ENCODE data around the gene UBAP2. TPM values are rescaled to one million over a fixed set of nuclear protein-coding genes. Genes with fewer than 3 reads are reported as not detected.

UBAP2 gene
- total RNA-seq, 1 donor from 2014 or later: 52.2 TPM

DNA sequence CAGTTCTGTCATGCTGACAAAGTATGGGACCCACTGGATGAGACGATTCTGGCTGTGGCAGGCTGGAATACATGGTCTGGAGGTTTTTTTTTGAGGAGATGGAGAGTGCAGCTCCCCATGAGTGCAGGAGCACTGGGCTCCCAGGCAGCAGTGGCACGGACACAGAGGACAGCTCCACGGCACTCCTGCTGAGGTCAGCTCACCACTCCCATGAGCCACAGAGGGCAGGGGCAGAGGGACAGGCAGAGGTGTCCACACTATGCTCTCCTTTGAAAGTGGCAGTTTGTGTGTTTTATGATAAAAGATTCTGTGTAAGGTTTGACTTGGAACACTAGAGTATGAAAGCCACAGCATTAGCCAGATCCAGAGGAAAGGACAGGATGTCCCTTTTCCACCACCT is 117.4 kb downstream of the UBAP2 start:
- Mint-ChIP-seq H3K27me3 (ENCODE audit: low read depth) (no peaks in the 10 kb centered on the region), H3K4me3 (no peak overlapping the region), H3K27ac (no peak overlapping the region), H3K36me3 (peaks cover 54% of the 10 kb centered on the region), H3K9me3 (no peaks in the 10 kb centered on the region), H3K4me1 (no peaks in the 10 kb centered on the region)
- no peak for DNase-seq (ENCODE audit: low spot score in 2 of 2, unreplicated experiment in 2 of 2)
- TF ChIP-seq, protein P1, sequence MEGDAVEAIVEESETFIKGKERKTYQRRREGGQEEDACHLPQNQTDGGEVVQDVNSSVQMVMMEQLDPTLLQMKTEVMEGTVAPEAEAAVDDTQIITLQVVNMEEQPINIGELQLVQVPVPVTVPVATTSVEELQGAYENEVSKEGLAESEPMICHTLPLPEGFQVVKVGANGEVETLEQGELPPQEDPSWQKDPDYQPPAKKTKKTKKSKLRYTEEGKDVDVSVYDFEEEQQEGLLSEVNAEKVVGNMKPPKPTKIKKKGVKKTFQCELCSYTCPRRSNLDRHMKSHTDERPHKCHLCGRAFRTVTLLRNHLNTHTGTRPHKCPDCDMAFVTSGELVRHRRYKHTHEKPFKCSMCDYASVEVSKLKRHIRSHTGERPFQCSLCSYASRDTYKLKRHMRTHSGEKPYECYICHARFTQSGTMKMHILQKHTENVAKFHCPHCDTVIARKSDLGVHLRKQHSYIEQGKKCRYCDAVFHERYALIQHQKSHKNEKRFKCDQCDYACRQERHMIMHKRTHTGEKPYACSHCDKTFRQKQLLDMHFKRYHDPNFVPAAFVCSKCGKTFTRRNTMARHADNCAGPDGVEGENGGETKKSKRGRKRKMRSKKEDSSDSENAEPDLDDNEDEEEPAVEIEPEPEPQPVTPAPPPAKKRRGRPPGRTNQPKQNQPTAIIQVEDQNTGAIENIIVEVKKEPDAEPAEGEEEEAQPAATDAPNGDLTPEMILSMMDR (IDR thresholded peaks at IDR 0.05; ENCODE audit: unreplicated experiment): no peak

DNA sequence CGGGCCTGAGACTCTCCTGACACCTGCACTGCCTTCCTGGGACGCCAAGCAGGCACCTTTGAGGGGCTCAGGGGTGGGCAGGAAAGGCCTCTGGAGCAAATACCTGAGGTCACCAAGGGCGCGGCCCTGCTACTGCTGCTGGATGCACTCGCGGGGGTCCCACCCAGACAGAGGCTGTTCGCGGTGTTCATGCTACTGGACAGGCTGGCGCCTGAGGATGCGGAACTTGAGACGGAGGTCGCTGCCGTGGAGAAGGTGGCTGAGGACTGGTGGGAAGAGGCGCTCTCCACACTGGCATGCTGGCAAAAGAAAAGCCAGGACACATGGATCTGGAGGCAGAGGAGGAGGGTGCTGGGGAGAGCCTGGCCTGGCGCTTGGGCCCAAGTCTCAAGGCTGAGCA is 121.0 kb downstream of the UBAP2 start:
- no peak for DNase-seq (ENCODE audit: low spot score in 2 of 2, unreplicated experiment in 2 of 2)
- peaks cover 27% of the 10 kb centered on the region for H3K36me3 Mint-ChIP-seq
- no peak overlapping the region for H3K27ac Mint-ChIP-seq

DNA sequence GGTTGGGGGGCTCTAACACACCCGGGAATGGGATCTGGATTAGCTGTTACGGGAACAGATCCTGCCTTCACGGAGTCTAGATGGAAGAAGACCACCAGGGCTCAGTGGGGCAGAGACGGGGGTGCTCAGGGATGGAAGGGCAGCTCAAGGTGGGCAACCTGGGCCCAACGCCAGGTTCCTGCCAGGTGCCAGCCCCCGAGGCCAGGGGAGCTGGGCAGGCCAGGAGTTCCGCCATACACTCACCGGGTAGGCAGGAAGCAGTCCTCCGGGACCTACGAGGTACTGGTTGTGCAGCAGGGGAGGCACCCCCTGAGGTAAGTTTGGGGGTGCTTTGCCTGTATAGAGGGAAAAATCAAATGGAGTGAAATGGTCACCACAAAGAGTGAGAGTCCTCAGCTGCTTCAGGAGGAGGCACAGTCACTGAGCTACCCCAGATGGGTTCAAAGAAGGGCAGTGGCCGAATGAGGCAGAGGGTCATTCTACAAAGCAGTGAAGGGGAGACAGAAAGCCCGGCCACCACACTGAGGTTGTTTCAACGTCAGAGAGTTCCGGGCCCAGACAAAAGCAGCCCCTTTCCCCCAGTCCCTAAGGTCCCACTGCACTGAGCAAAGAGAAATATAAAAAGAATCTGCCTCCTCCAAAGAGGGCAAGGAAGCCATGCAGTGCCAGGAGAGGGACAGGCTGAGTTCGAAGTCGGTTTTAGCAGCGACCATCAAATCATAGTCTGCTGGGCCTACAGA is 121.8 kb downstream of the UBAP2 start:
- no peaks in the 10 kb centered on the region for H3K9me3 Mint-ChIP-seq
- H3K27ac Mint-ChIP-seq: no peak overlapping the region
- no peak overlapping the region for H3K4me3 Mint-ChIP-seq
- no peaks in the 10 kb centered on the region for H3K4me1 Mint-ChIP-seq
- peaks cover 22% of the 10 kb centered on the region for H3K36me3 Mint-ChIP-seq
- DNase-seq (ENCODE audit: low spot score in 2 of 2, unreplicated experiment in 2 of 2): no peak
- H3K27me3 Mint-ChIP-seq (ENCODE audit: low read depth): no peaks in the 10 kb centered on the region
- TF ChIP-seq, protein P1 (IDR thresholded peaks at IDR 0.05; ENCODE audit: unreplicated experiment): no peak

More for the DNA sequence above, 121.0 kb downstream of the UBAP2 start:
- Mint-ChIP-seq H3K4me3 (no peak overlapping the region), H3K9me3 (no peaks in the 10 kb centered on the region), H3K27me3 (ENCODE audit: low read depth) (no peaks in the 10 kb centered on the region), H3K4me1 (no peaks in the 10 kb centered on the region)
- TF ChIP-seq, protein P1 (IDR thresholded peaks at IDR 0.05; ENCODE audit: unreplicated experiment): no peak

GRCh38 chr9:33924978-33925797 is 123.5 kb downstream of the UBAP2 start:
- no peaks in the 10 kb centered on the region for H3K27me3 Mint-ChIP-seq (ENCODE audit: low read depth)
- H3K9me3 Mint-ChIP-seq: no peaks in the 10 kb centered on the region
- H3K27ac Mint-ChIP-seq: peak overlapping the region; percentile 25
- DNase-seq (ENCODE audit: low spot score in 2 of 2, unreplicated experiment in 2 of 2): no peak
- TF ChIP-seq, protein P1 (IDR thresholded peaks at IDR 0.05; ENCODE audit: unreplicated experiment): no peak
- peaks cover 21% of the 10 kb centered on the region for H3K36me3 Mint-ChIP-seq
- H3K4me1 Mint-ChIP-seq: no peaks in the 10 kb centered on the region
- no peak overlapping the region for H3K4me3 Mint-ChIP-seq

- no peaks in the 10 kb centered on the region for H3K4me1 Mint-ChIP-seq
- H3K9me3 Mint-ChIP-seq: no peaks in the 10 kb centered on the region
- no peak overlapping the region for H3K27ac Mint-ChIP-seq
- TF ChIP-seq, protein P1 (IDR thresholded peaks at IDR 0.05; ENCODE audit: unreplicated experiment): no peak
- DNase-seq (ENCODE audit: low spot score in 2 of 2, unreplicated experiment in 2 of 2): no peak
- H3K4me3 Mint-ChIP-seq: no peak overlapping the region
- no peaks in the 10 kb centered on the region for H3K27me3 Mint-ChIP-seq (ENCODE audit: low read depth)
- H3K36me3 Mint-ChIP-seq: peaks cover 19% of the 10 kb centered on the region
Observed at GRCh38 chr9:33923998-33924701, 124.5 kb downstream of the UBAP2 start.
